WTC11 (cell line): ENCODE data around the gene IMP3.

Experiments
- ATF1 ChIP-seq: sonication (generic); formaldehyde crosslinking; IDR thresholded peaks from 2 replicates; pipeline ENCODE4 v1.8.1; 2023; ENCODE audit warnings: mild to moderate bottlenecking, moderate library complexity, missing genetic modification reagents
- ATF3 ChIP-seq: sonication (generic); formaldehyde crosslinking; conservative IDR thresholded peaks from 2 replicates; pipeline ENCODE4 v1.8.1; 2022; ENCODE audit warnings: mild to moderate bottlenecking, missing genetic modification reagents
- CBFB ChIP-seq: sonication (generic); formaldehyde crosslinking; IDR thresholded peaks from 2 replicates; pipeline ENCODE4 v1.8.1; 2022; ENCODE audit warnings: mild to moderate bottlenecking, low read depth, missing genetic modification reagents
- CTCF ChIP-seq: fragments of 200-600 bp; IDR thresholded peaks from 2 replicates; pipeline ENCODE4 v1.8.0; 2022; ENCODE audit warnings: antibody characterized with exemption
- ETV6 ChIP-seq: sonication (generic); formaldehyde crosslinking; IDR thresholded peaks from 2 replicates; pipeline ENCODE4 v1.8.1; 2022; ENCODE audit warnings: mild to moderate bottlenecking, missing genetic modification reagents
- PRDM15 ChIP-seq: sonication (generic); formaldehyde crosslinking; IDR thresholded peaks from 2 replicates; pipeline ENCODE4 v1.8.0; 2022; ENCODE audit warnings: missing genetic modification reagents
- TCF7 ChIP-seq: sonication (generic); formaldehyde crosslinking; IDR thresholded peaks from 2 replicates; pipeline ENCODE4 v1.8.0; 2022; ENCODE audit warnings: mild to moderate bottlenecking, low read depth, missing genetic modification reagents, moderate library complexity
- USF1 ChIP-seq: sonication (generic); formaldehyde crosslinking; IDR thresholded peaks from 2 replicates; pipeline ENCODE4 v1.8.0; 2022; ENCODE audit warnings: mild to moderate bottlenecking, missing genetic modification reagents
- USF2 ChIP-seq: sonication (generic); formaldehyde crosslinking; IDR thresholded peaks from 2 replicates; pipeline ENCODE4 v1.8.1; 2023; ENCODE audit warnings: mild to moderate bottlenecking, missing genetic modification reagents, moderate library complexity
- ZSCAN18 ChIP-seq: fragments of 250-450 bp; sonication (Bioruptor Pico); IDR thresholded peaks from 2 replicates; pipeline ENCODE4 v2.1.2; 2022; ENCODE audit warnings: mild to moderate bottlenecking, moderate library complexity
- TF ChIP-seq, protein P1 (sequence below): sonication (generic); formaldehyde crosslinking; IDR thresholded peaks from 2 replicates; pipeline ENCODE4 v1.8.0; 2022; ENCODE audit warnings: mild to moderate bottlenecking, missing genetic modification reagents
- TF ChIP-seq, protein P2 (sequence below): sonication (generic); formaldehyde crosslinking; IDR thresholded peaks from 2 replicates; pipeline ENCODE4 v1.8.0; 2023; ENCODE audit warnings: mild to moderate bottlenecking, missing genetic modification reagents
- TF ChIP-seq, protein P3 (sequence below): sonication (generic); formaldehyde crosslinking; IDR thresholded peaks from 2 replicates; pipeline ENCODE4 v1.8.1; 2023; ENCODE audit warnings: mild to moderate bottlenecking, missing genetic modification reagents, borderline replicate concordance

DNA sequence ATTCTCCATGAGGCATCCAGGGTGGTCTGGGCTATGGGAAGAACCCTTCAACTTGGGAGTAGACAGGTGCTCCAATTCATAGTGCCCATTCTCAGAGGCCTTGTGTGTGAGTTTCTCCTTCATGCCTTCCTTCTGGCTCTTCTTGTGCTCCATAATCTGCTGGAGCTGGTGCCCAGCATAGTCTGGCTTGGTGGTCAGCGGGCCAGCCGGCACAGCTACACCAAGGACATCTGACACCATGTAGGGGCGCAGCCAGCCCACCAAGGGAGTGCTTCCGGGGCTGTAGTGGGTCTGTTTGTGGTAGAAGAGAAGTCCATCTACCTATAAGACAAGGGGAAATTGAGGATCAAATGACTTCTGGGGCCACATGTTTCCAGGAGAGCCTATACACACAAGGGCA, 41.7 kb downstream of the IMP3 start:
- TF ChIP-seq USF2 (CRISPR knock-in tag) (no peak), CTCF (no peak), TCF7 (no peak), ATF1 (CRISPR knock-in tag) (no peak), CBFB (CRISPR knock-in tag) (no peak), USF1 (CRISPR knock-in tag) (no peak), ZSCAN18 (CRISPR knock-in tag) (no peak), PRDM15 (CRISPR knock-in tag) (no peak), ATF3 (no peak), ETV6 (CRISPR knock-in tag) (no peak)
- TF ChIP-seq, protein P1, sequence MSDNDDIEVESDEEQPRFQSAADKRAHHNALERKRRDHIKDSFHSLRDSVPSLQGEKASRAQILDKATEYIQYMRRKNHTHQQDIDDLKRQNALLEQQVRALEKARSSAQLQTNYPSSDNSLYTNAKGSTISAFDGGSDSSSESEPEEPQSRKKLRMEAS (CRISPR knock-in tag), result no peak
- TF ChIP-seq, protein P2, sequence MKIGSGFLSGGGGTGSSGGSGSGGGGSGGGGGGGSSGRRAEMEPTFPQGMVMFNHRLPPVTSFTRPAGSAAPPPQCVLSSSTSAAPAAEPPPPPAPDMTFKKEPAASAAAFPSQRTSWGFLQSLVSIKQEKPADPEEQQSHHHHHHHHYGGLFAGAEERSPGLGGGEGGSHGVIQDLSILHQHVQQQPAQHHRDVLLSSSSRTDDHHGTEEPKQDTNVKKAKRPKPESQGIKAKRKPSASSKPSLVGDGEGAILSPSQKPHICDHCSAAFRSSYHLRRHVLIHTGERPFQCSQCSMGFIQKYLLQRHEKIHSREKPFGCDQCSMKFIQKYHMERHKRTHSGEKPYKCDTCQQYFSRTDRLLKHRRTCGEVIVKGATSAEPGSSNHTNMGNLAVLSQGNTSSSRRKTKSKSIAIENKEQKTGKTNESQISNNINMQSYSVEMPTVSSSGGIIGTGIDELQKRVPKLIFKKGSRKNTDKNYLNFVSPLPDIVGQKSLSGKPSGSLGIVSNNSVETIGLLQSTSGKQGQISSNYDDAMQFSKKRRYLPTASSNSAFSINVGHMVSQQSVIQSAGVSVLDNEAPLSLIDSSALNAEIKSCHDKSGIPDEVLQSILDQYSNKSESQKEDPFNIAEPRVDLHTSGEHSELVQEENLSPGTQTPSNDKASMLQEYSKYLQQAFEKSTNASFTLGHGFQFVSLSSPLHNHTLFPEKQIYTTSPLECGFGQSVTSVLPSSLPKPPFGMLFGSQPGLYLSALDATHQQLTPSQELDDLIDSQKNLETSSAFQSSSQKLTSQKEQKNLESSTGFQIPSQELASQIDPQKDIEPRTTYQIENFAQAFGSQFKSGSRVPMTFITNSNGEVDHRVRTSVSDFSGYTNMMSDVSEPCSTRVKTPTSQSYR (CRISPR knock-in tag), result no peak
- TF ChIP-seq, protein P3, sequence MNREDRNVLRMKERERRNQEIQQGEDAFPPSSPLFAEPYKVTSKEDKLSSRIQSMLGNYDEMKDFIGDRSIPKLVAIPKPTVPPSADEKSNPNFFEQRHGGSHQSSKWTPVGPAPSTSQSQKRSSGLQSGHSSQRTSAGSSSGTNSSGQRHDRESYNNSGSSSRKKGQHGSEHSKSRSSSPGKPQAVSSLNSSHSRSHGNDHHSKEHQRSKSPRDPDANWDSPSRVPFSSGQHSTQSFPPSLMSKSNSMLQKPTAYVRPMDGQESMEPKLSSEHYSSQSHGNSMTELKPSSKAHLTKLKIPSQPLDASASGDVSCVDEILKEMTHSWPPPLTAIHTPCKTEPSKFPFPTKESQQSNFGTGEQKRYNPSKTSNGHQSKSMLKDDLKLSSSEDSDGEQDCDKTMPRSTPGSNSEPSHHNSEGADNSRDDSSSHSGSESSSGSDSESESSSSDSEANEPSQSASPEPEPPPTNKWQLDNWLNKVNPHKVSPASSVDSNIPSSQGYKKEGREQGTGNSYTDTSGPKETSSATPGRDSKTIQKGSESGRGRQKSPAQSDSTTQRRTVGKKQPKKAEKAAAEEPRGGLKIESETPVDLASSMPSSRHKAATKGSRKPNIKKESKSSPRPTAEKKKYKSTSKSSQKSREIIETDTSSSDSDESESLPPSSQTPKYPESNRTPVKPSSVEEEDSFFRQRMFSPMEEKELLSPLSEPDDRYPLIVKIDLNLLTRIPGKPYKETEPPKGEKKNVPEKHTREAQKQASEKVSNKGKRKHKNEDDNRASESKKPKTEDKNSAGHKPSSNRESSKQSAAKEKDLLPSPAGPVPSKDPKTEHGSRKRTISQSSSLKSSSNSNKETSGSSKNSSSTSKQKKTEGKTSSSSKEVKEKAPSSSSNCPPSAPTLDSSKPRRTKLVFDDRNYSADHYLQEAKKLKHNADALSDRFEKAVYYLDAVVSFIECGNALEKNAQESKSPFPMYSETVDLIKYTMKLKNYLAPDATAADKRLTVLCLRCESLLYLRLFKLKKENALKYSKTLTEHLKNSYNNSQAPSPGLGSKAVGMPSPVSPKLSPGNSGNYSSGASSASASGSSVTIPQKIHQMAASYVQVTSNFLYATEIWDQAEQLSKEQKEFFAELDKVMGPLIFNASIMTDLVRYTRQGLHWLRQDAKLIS (CRISPR knock-in tag), result no peak
